Loucy (cell line): Measurements from ENCODE around the gene DLGAP1.

Source experiments
- H2AFZ ChIP-seq: fragments of 200-600 bp; sonication (generic); 2 replicates; pipeline ENCODE4 v1.6.0; 2016; ENCODE audit warnings: antibody characterized with exemption, mild to moderate bottlenecking, low read length, moderate library complexity
- H3F3A ChIP-seq: fragments of 200-600 bp; 2 replicates; pipeline ENCODE4 v1.6.0; 2016; ENCODE audit warnings: antibody characterized with exemption, low read depth, mild to moderate bottlenecking
- H3K27me3 ChIP-seq: fragments of 200-600 bp; sonication (generic); 2 replicates; pipeline ENCODE4 v1.6.1; 2014; ENCODE audit warnings: low read length, mild to moderate bottlenecking; ENCODE audit not compliant: insufficient read depth, poor library complexity, severe bottlenecking
- H3K36me3 ChIP-seq: fragments of 200-600 bp; sonication (generic); 2 replicates; pipeline ENCODE4 v1.6.1; 2016; ENCODE audit warnings: low read length; ENCODE audit not compliant: insufficient read depth
- H3K4me1 ChIP-seq: fragments of 200-600 bp; sonication (generic); 2 replicates; pipeline ENCODE4 v1.5.1; 2014; ENCODE audit warnings: low read length, mild to moderate bottlenecking; ENCODE audit not compliant: insufficient read depth, poor library complexity, severe bottlenecking
- H3K4me2 ChIP-seq: fragments of 200-600 bp; sonication (generic); 2 replicates; pipeline ENCODE4 v1.6.0; 2014; ENCODE audit warnings: antibody characterized with exemption, low read length, low read depth, mild to moderate bottlenecking; ENCODE audit not compliant: poor library complexity, severe bottlenecking
- H3K4me3 ChIP-seq: fragments of 200-600 bp; sonication (generic); 2 replicates; pipeline ENCODE4 v1.5.1; 2014; ENCODE audit warnings: low read length, mild to moderate bottlenecking, mixed read lengths; ENCODE audit not compliant: poor library complexity, severe bottlenecking
- H3K79me2 ChIP-seq: fragments of 200-600 bp; sonication (generic); 2 replicates; pipeline ENCODE4 v1.6.1; 2014; ENCODE audit warnings: low read length; ENCODE audit not compliant: insufficient read depth
- H3K9ac ChIP-seq: fragments of 200-600 bp; sonication (generic); 2 replicates; pipeline ENCODE4 v1.6.0; 2014; ENCODE audit warnings: mild to moderate bottlenecking, low read depth, low read length, moderate library complexity; ENCODE audit not compliant: poor library complexity, severe bottlenecking
- H3K9me2 ChIP-seq: fragments of 200-600 bp; sonication (generic); replicated peaks from 2 replicates; pipeline ENCODE4 v1.6.1; 2016; ENCODE audit warnings: low read depth, low read length, mixed read lengths
- H3K9me3 ChIP-seq: fragments of 200-600 bp; sonication (generic); 2 replicates; pipeline ENCODE4 v1.6.1; 2014; ENCODE audit warnings: mild to moderate bottlenecking, antibody characterized with exemption, low read length, low read depth; ENCODE audit not compliant: insufficient read depth
- H4K20me1 ChIP-seq: fragments of 200-600 bp; sonication (generic); 2 replicates; pipeline ENCODE4 v1.6.0; 2014; ENCODE audit warnings: antibody characterized with exemption, low read length, mild to moderate bottlenecking; ENCODE audit not compliant: insufficient read depth, poor library complexity, severe bottlenecking
- CTCF ChIP-seq: fragments of 200-600 bp; sonication (generic); conservative IDR thresholded peaks from 2 replicates; pipeline ENCODE4 v1.5.1; 2014; ENCODE audit warnings: mild to moderate bottlenecking, antibody characterized with exemption, low read length
- EZH2phosphoT487 ChIP-seq: fragments of 200-600 bp; IDR thresholded peaks from 2 replicates; pipeline ENCODE4 v1.6.1; 2018; ENCODE audit warnings: antibody characterized with exemption, mild to moderate bottlenecking, moderate library complexity, borderline replicate concordance

The DLGAP1 gene

GRCh38 chr18:4130734-4131719 lies 324.1 kb downstream of the DLGAP1 start:
- Histone ChIP-seq H3K79me2 (no peaks in the 10 kb centered on the region), H3F3A (no peaks in the 10 kb centered on the region)

GRCh38 chr18:4126939-4127338 lies 328.2 kb downstream of the DLGAP1 start:
- Histone ChIP-seq H2AFZ (no peak overlapping the region), H3K79me2 (no peaks in the 10 kb centered on the region), H3K4me1 (no peaks in the 10 kb centered on the region), H3F3A (no peaks in the 10 kb centered on the region), H3K27me3 (no peaks in the 10 kb centered on the region), H3K4me3 (no peak overlapping the region), H4K20me1 (no peaks in the 10 kb centered on the region), H3K36me3 (no peaks in the 10 kb centered on the region), H3K9me2 (no peaks in the 10 kb centered on the region), H3K9me3 (no peaks in the 10 kb centered on the region), H3K9ac (no peak overlapping the region), H3K4me2 (no peak overlapping the region)
- TF ChIP-seq EZH2phosphoT487 (no peak), CTCF (no peak)

More at GRCh38 chr18:4130734-4131719, 324.1 kb downstream of the DLGAP1 start:
- Histone ChIP-seq H3K9me3 (no peaks in the 10 kb centered on the region), H3K4me2 (no peak overlapping the region), H3K4me3 (no peak overlapping the region), H2AFZ (no peak overlapping the region), H3K9ac (no peak overlapping the region), H3K36me3 (no peaks in the 10 kb centered on the region), H4K20me1 (no peaks in the 10 kb centered on the region), H3K9me2 (no peaks in the 10 kb centered on the region), H3K27me3 (no peaks in the 10 kb centered on the region), H3K4me1 (no peaks in the 10 kb centered on the region)
- TF ChIP-seq EZH2phosphoT487 (no peak), CTCF (no peak)

GRCh38 chr18:4125627-4126230 lies 329.4 kb downstream of the DLGAP1 start:
- no peaks in the 10 kb centered on the region for H3K9me3 ChIP-seq
- H3K4me1 ChIP-seq: no peaks in the 10 kb centered on the region
- H4K20me1 ChIP-seq: no peaks in the 10 kb centered on the region
- no peaks in the 10 kb centered on the region for H3K27me3 ChIP-seq
- TF ChIP-seq EZH2phosphoT487 (no peak), CTCF (no peak)
- H2AFZ ChIP-seq: no peak overlapping the region
- no peak overlapping the region for H3K9ac ChIP-seq
- H3F3A ChIP-seq: no peaks in the 10 kb centered on the region
- H3K9me2 ChIP-seq: no peaks in the 10 kb centered on the region
- H3K36me3 ChIP-seq: no peaks in the 10 kb centered on the region
- no peaks in the 10 kb centered on the region for H3K79me2 ChIP-seq
- no peak overlapping the region for H3K4me2 ChIP-seq
- H3K4me3 ChIP-seq: no peak overlapping the region
